Type B pancreatic cell (in vitro differentiated cells): Measurements from ENCODE around the gene KLHL36. TPM values are rescaled to one million over a fixed set of nuclear protein-coding genes. Genes with fewer than 3 reads are reported as not detected.

Source experiments
- DNase-seq: peaks from one replicate; pipeline ENCODE4 v3.0.0; 2021; ENCODE audit warnings: mixed read lengths; ENCODE audit not compliant: unreplicated experiment; ENCODE audit errors: extremely low spot score
- H3K27ac Mint-ChIP-seq: 2 replicates; pipeline ENCODE4 v1.8.0; 2021; ENCODE audit warnings: mild to moderate bottlenecking, mixed read lengths
- H3K27me3 Mint-ChIP-seq: 2 replicates; pipeline ENCODE4 v1.8.0; 2021; ENCODE audit warnings: mixed read lengths
- H3K36me3 Mint-ChIP-seq: 2 replicates; pipeline ENCODE4 v1.8.0; 2021; ENCODE audit warnings: mixed read lengths
- H3K4me1 Mint-ChIP-seq: one replicate; pipeline ENCODE4 v1.8.0; 2021; ENCODE audit warnings: mixed read lengths; ENCODE audit not compliant: unreplicated experiment
- H3K4me3 Mint-ChIP-seq: 2 replicates; pipeline ENCODE4 v1.8.0; 2021; ENCODE audit warnings: mild to moderate bottlenecking, mixed read lengths
- H3K9me3 Mint-ChIP-seq: 2 replicates; pipeline ENCODE4 v1.8.0; 2021; ENCODE audit warnings: mixed read lengths
- total RNA-seq: library from RNA; stranded (reverse); gene quantifications from 2 replicates; pipeline ENCODE4 v1.2.1, GENCODE V29; 2021; ENCODE audit warnings: low replicate concordance
- TF ChIP-seq, protein P1 (sequence below): fragments of 200-600 bp; sonication (generic); conservative IDR thresholded peaks from 2 replicates; pipeline ENCODE4 v1.5.0; 2021; ENCODE audit warnings: antibody characterized with exemption, mild to moderate bottlenecking

Gene KLHL36
- total RNA-seq, 1 donor from 2014 or later = 40.3 TPM

DNA sequence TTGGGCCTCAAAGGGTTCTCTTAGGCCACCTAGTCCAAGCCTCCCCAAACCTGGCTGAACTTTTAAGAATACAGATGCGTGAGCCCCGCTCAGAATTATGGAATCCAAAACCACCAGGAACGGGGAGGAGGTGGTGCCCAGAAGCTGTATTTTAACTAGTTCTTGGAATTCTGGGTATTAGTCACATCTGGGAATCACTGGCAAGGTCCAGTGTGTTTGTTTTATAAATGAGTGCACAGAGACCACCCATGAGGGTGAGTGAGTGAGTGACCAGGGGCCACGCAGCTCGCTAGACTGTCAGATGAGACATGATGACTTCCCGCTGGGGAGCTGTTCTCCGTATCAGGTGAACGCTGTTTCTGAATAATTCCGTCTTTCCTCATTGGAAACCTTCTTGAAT is 14.2 kb downstream of the KLHL36 start:
- TF ChIP-seq, protein P1, sequence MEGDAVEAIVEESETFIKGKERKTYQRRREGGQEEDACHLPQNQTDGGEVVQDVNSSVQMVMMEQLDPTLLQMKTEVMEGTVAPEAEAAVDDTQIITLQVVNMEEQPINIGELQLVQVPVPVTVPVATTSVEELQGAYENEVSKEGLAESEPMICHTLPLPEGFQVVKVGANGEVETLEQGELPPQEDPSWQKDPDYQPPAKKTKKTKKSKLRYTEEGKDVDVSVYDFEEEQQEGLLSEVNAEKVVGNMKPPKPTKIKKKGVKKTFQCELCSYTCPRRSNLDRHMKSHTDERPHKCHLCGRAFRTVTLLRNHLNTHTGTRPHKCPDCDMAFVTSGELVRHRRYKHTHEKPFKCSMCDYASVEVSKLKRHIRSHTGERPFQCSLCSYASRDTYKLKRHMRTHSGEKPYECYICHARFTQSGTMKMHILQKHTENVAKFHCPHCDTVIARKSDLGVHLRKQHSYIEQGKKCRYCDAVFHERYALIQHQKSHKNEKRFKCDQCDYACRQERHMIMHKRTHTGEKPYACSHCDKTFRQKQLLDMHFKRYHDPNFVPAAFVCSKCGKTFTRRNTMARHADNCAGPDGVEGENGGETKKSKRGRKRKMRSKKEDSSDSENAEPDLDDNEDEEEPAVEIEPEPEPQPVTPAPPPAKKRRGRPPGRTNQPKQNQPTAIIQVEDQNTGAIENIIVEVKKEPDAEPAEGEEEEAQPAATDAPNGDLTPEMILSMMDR = no peak
- peaks cover 22% of the 10 kb centered on the region for H3K36me3 Mint-ChIP-seq
- DNase-seq = no peak

DNA sequence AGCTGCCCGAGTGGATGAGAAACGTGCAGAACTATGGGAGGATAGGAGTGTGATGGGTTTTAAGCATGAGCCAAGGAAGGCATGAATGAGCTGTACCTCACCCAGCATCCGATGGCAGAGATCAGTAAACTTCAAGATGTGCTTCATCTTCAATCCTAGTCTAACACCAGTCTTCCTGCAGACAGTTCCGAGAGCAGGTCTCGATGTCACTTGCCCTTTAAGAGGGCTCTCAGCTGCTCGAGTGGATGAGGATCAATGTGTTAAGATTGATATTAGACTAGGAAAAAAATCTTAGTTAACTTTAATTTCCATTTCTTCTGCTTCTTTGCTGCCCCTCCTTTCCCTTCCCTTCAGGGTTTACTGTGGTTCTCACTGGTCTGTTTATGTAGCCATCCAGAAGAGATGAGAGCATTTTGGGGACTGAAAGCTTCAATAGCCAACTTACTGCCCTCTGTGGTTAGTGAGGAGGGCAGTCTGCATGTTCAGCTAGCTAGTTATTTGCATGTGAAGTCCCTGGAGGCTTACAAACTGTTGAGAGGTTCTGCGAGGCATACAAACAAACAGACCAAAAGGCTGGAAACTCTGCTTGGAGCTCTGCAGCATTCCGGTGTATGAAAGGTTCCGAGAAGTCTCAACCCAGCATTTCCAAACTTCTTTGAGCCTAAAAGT is 15.3 kb downstream of the KLHL36 start:
- H3K9me3 Mint-ChIP-seq = no peaks in the 10 kb centered on the region
- H3K27me3 Mint-ChIP-seq = no peaks in the 10 kb centered on the region
- no peak overlapping the region for H3K4me3 Mint-ChIP-seq
- TF ChIP-seq, protein P1 = no peak
- DNase-seq = no peak
- H3K4me1 Mint-ChIP-seq = peaks cover 17% of the 10 kb centered on the region
- peaks cover 21% of the 10 kb centered on the region for H3K36me3 Mint-ChIP-seq
- no peak overlapping the region for H3K27ac Mint-ChIP-seq

More for the DNA sequence above, 14.2 kb downstream of the KLHL36 start:
- no peaks in the 10 kb centered on the region for H3K9me3 Mint-ChIP-seq
- H3K27ac Mint-ChIP-seq = no peak overlapping the region
- H3K4me3 Mint-ChIP-seq = no peak overlapping the region
- H3K4me1 Mint-ChIP-seq = peaks cover 12% of the 10 kb centered on the region
- H3K27me3 Mint-ChIP-seq = no peaks in the 10 kb centered on the region

DNA sequence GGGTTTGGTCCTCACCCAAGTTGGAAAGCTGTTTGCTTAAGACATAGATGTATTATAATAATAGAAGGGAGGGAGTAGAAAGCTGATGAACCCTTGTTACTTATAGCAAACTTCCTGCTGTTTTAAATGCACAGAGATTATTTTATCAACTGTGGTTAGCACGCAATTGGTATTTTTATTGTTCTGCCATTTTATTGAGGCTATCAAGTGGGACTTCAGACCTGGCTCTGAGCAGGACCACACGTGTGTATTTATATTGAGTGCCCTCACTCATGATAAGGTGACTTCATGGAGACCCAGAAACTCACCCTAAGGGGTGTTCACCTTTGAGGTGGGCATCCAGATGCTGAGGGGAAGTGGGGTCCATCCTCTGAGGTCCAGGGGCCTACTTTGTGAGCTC is 17.0 kb downstream of the KLHL36 start:
- H3K36me3 Mint-ChIP-seq = peaks cover 16% of the 10 kb centered on the region
- no peak for DNase-seq
- no peak overlapping the region for H3K27ac Mint-ChIP-seq
- H3K9me3 Mint-ChIP-seq = no peaks in the 10 kb centered on the region
- no peaks in the 10 kb centered on the region for H3K27me3 Mint-ChIP-seq
- TF ChIP-seq, protein P1 = no peak
- H3K4me3 Mint-ChIP-seq = no peak overlapping the region
- H3K4me1 Mint-ChIP-seq = peaks cover 17% of the 10 kb centered on the region

DNA sequence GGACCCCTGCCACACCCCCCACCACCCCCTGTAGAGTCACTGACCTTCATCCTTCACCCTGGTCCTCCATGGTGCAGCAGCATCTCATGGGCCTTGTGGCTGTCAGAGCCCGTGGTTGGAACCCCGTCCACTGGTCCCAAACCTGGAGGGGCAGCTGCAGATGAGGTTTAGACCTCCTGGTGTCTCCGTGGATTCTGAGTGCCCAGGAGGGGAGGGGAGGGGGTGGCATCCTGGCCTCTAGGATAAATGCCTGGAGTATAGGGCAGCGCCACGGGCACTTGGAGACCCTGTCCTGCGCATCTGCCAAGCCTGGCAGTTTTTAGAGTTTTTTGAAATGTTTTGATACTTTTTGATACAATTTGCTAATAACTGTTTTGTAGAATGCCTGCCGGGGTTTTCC is 17.5 kb downstream of the KLHL36 start:
- Mint-ChIP-seq H3K4me3 (no peak overlapping the region), H3K4me1 (peaks cover 17% of the 10 kb centered on the region), H3K27ac (no peak overlapping the region), H3K36me3 (peaks cover 16% of the 10 kb centered on the region), H3K27me3 (no peaks in the 10 kb centered on the region), H3K9me3 (no peaks in the 10 kb centered on the region)
- no peak for DNase-seq
- TF ChIP-seq, protein P1 = no peak

DNA sequence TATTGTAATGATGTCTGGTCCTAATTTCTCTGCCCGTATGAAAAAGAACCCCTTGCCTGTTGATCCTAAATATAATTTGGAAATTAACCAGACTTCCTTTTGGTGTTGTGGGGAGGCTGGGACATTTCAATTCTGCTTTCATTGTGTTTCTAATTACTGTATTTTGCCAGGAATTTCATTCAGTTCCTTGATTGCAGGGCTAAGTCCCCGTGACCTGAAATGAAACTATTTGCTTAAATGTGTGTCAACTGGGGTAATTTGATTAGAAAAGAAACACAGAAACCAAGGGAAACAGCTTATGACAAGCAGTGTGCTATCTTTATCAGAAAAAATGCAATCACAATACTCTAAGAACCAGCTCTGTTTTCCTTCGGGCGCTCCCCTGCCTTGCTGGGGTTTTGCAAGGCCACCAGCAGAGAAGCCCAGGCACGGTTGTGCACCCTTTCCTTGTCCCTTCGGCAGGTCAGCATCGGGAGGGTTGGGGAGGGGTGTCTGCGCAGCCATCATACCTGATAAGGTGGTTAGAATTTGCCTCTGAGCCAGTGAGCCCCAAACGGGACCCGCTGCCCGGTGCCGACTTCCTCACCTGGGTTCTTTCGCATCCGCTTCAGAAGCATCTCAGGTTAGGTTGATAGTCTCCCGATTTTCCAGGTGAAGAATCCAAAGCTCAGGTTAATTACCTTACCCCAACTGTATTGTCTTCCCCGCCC is 19.4 kb downstream of the KLHL36 start:
- DNase-seq = no peak
- Mint-ChIP-seq H3K27ac (peak overlapping the region; percentile 58), H3K4me3 (peak overlapping the region; percentile 22), H3K9me3 (no peaks in the 10 kb centered on the region), H3K27me3 (no peaks in the 10 kb centered on the region), H3K36me3 (peaks cover 15% of the 10 kb centered on the region), H3K4me1 (peaks cover 11% of the 10 kb centered on the region)
- TF ChIP-seq, protein P1 = no peak
